ENCODE measurements around the gene RPLP1.

The RPLP1 gene

GRCh38 chr15:69498282-69498681 lies 45.7 kb downstream of the RPLP1 start:
- no peak for DNase-seq (ENCODE audit: low spot score)

DNA sequence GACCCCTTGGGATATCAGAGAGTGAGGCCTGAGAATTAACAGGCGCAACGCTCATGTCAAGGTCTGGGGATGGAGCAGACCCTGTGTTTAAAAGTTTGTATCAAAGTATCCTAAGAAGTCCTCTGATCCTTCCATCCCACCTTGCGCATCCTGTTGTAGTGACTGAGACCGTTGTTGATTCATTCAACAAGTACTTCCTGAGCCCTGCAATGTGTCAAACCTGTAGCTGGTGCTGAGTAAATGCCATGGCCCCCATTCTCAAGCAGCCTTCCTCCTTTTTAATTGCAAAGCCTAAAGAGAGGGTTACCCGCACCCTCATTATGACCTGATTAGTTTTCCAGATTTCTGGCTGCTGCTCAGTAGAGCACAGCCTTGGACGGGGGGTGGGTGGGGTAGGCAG lies 46.4 kb downstream of the RPLP1 start:
- DNase-seq (ENCODE audit: low spot score) = no peak

- DNase-seq (ENCODE audit: low spot score) = no peak
Observed at GRCh38 chr15:69499521-69500211, 47.0 kb downstream of the RPLP1 start.

- DNase-seq (ENCODE audit: low spot score) = no peak
Observed at GRCh38 chr15:69500339-69500738, 47.7 kb downstream of the RPLP1 start.

GRCh38 chr15:69501456-69501855 lies 48.8 kb downstream of the RPLP1 start:
- DNase-seq (ENCODE audit: low spot score) = no peak

- no peak for DNase-seq (ENCODE audit: low spot score)
Observed at GRCh38 chr15:69502470-69503045, 49.9 kb downstream of the RPLP1 start.

GRCh38 chr15:69504352-69505040 lies 51.9 kb downstream of the RPLP1 start:
- no peak for DNase-seq (ENCODE audit: low spot score)
